Stimulated activated CD4-positive, alpha-beta T cell treated with anti-CD3 and anti-CD28 coated beads, Interleukin-15, amount 100 ng/mL, for 48 hours (primary cell): ENCODE measurements around the gene ADRA2B.

Experiments used
- DNase-seq, 2 donors: peaks; one replicate each; pipeline ENCODE4 v3.0.0-alpha.2; 2020; ENCODE audit warnings: low read depth in 2 of 2

ADRA2B gene

GRCh38 chr2:96137321-96138178 lies 21.2 kb upstream of the ADRA2B start:
- DNase-seq = no peak

- DNase-seq = no peak
These were observed 19.9 kb upstream of the ADRA2B start for GRCh38 chr2:96136129-96136720.

GRCh38 chr2:96135621-96136020 lies 19.2 kb upstream of the ADRA2B start:
- DNase-seq = no peak

GRCh38 chr2:96135171-96135570 lies 18.8 kb upstream of the ADRA2B start:
- no peak for DNase-seq

GRCh38 chr2:96134421-96134820 lies 18.1 kb upstream of the ADRA2B start:
- DNase-seq = no peak

GRCh38 chr2:96131813-96132745 lies 15.7 kb upstream of the ADRA2B start:
- DNase-seq = no peak

GRCh38 chr2:96131152-96131812 lies 14.9 kb upstream of the ADRA2B start:
- DNase-seq = no peak

- DNase-seq = no peak
These were observed 14.1 kb upstream of the ADRA2B start for GRCh38 chr2:96130483-96130882.

GRCh38 chr2:96129528-96130120 lies 13.3 kb upstream of the ADRA2B start:
- DNase-seq = no peak

- no peak for DNase-seq
These were observed 12.1 kb upstream of the ADRA2B start for GRCh38 chr2:96128456-96128855.

- DNase-seq = no peak
These were observed 8.3 kb upstream of the ADRA2B start for GRCh38 chr2:96124406-96125265.

- no peak for DNase-seq
These were observed 7.6 kb upstream of the ADRA2B start for GRCh38 chr2:96123936-96124335.

- no peak for DNase-seq
These were observed 6.9 kb upstream of the ADRA2B start for GRCh38 chr2:96123290-96123689.

- no peak for DNase-seq
These were observed 6.0 kb upstream of the ADRA2B start for GRCh38 chr2:96122391-96122790.

GRCh38 chr2:96121414-96121813 lies 5.0 kb upstream of the ADRA2B start:
- no peak for DNase-seq

- no peak for DNase-seq
These were observed 4.6 kb upstream of the ADRA2B start for GRCh38 chr2:96120991-96121390.

- DNase-seq = no peak
These were observed 3.8 kb upstream of the ADRA2B start for GRCh38 chr2:96120091-96120720.

- DNase-seq = no peak
These were observed 3.0 kb upstream of the ADRA2B start for GRCh38 chr2:96119389-96119751.

- no peak for DNase-seq
These were observed 2.5 kb upstream of the ADRA2B start for GRCh38 chr2:96118698-96119388.
